Ovary (tissue), 9 donors: ENCODE data around the gene MFF. TPM values are rescaled to one million over a fixed set of nuclear protein-coding genes. Genes with fewer than 3 reads are reported as not detected.
"Not testable (repeated sequence)": the region's sequence is repeated elsewhere in the genome, so short reads cannot be mapped to it uniquely, and the experiment has no call there.

Experiments
- DNase-seq, 5 donors: peaks; one replicate each; pipeline ENCODE4 v3.0.0-alpha.2; 2019 to 2020
- H3K27ac ChIP-seq, 2 donors: fragments of 200-600 bp; one replicate each; pipeline versions ENCODE4 v1.5.1 to v1.8.0; 2019 to 2022
- H3K27me3 ChIP-seq: fragments of 200-600 bp; one replicate; pipeline ENCODE4 v1.8.0; 2022
- H3K36me3 ChIP-seq: fragments of 200-600 bp; sonication (generic); one replicate; pipeline ENCODE4 v1.5.1; 2019
- H3K4me1 ChIP-seq: one replicate; pipeline ENCODE4 v1.8.1; 2013; ENCODE audit warnings: mild to moderate bottlenecking, moderate library complexity; ENCODE audit not compliant: insufficient read depth
- H3K4me3 ChIP-seq: fragments of 200-600 bp; sonication (generic); one replicate; pipeline ENCODE4 v1.5.1; 2017
- H3K9me3 ChIP-seq, 2 donors: fragments of 200-600 bp in 1 of 2; sonication (generic) in 1 of 2; one replicate each; pipeline versions ENCODE4 v1.5.1 to v1.8.1; 2013 to 2019; ENCODE audit warnings: mild to moderate bottlenecking in 1 of 2, moderate library complexity in 1 of 2
- EP300 ChIP-seq: sonication (generic); formaldehyde crosslinking; IDR thresholded peaks from one replicate; pipeline ENCODE4 v1.6.1; 2017; ENCODE audit warnings: antibody characterized with exemption
- POLR2A ChIP-seq: fragments of 450-650 bp; IDR thresholded peaks from one replicate; pipeline ENCODE4 v1.6.1; 2017; ENCODE audit warnings: antibody characterized with exemption, mild to moderate bottlenecking, moderate library complexity
- WGBS, 3 donors: extraction: QIAGEN DNeasy Blood & Tissue Kit in 1 of 3; methylation state at CpG; one replicate each; pipeline versions ENCODE4 v1.1.5 to v1.1.7; 2013 to 2017; 5-methylcytosine and 5-hydroxymethylcytosine counted together
- intact Hi-C, 4 donors: fragments of 100-400 bp; cut with DNase I; formaldehyde crosslinking; loops; one replicate each; pipeline versions ENCODE4 v1.11.0 to v1.15.1; 2022 to 2023
- polyA plus RNA-seq, 2 donors: library from polyadenylated mRNA; stranded (reverse); fragments of 200-250 nt in 1 of 2; fragments of 350-450 nt in 1 of 2; fragmentation: Illumina TruSeq in 1 of 2; extraction: RNeasy Lipid Tissue Mini Kit (QIAGEN cat#74804) in 1 of 2; gene quantifications; one replicate each; pipeline ENCODE4 v1.2.3, GENCODE V29; 2013 to 2014
- total RNA-seq, 7 donors: library from RNA; depleted of rRNA in 2 of 7; stranded (reverse); fragments of >200 nt in 2 of 7; fragmentation: NEBNext Ultra II Directional in 3 of 7; extraction: Animal tissue kit (Norgen Biotek cat#: 25700) in 3 of 7; gene quantifications; one replicate each; pipeline versions ENCODE4 v1.1.0 to v1.2.4, GENCODE V29; 2016 to 2023
- TF ChIP-seq, protein P1 (sequence below), 3 donors: fragments of 450-650 bp in 2 of 3; fragments of 200-600 bp in 1 of 3; IDR thresholded peaks; one replicate each; pipeline versions ENCODE4 v1.5.1 to v1.8.0; 2016 to 2022; ENCODE audit warnings: antibody characterized with exemption in 3 of 3, mild to moderate bottlenecking in 1 of 3
- donor health status: DM: no; HTN: no; CAD: no; lungs with moderate emphysema.
- donor health status: DM: no; HTN: no; CAD: no.
- donor health status: Bipolar disorder and iron deficiency.
- donor health status: DM: yes; HTN: yes; CAD: no.
- donor health status: DM: no; HTN: no; CAD: no.
- donor health status: DM: yes; HTN: yes; CAD: no.

MFF gene
- total and polyA plus RNA-seq, 9 donors: 57.1 to 101 (median 71.0) TPM

DNA sequence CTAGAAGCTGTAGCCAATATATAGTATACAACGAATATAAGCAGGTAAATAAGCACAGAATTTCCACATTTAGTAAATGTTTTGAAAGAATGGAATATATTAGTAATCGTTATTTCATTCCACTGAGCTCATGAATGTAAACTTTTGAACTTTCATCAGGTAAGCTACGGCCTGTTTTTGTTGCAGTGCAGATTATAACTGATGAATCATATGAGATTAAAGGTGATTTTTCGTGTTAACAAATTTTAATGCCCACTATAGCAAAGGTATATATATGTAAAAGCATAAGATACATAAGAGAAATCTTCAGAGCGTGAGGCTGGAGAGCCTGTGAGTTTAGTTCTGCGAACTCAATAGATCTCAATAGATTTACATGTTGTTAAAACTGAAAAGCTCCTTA is 61.6 kb downstream of the MFF start:
- Histone ChIP-seq H3K4me3 (no peak overlapping the region), H3K9me3 (no peaks in the 10 kb centered on the region), H3K36me3 (no peaks in the 10 kb centered on the region), H3K27ac (no peak overlapping the region), H3K4me1 (no peaks in the 10 kb centered on the region), H3K27me3 (no peaks in the 10 kb centered on the region)
- TF ChIP-seq EP300: no peak
- TF ChIP-seq POLR2A: no peak
- TF ChIP-seq, protein P1, sequence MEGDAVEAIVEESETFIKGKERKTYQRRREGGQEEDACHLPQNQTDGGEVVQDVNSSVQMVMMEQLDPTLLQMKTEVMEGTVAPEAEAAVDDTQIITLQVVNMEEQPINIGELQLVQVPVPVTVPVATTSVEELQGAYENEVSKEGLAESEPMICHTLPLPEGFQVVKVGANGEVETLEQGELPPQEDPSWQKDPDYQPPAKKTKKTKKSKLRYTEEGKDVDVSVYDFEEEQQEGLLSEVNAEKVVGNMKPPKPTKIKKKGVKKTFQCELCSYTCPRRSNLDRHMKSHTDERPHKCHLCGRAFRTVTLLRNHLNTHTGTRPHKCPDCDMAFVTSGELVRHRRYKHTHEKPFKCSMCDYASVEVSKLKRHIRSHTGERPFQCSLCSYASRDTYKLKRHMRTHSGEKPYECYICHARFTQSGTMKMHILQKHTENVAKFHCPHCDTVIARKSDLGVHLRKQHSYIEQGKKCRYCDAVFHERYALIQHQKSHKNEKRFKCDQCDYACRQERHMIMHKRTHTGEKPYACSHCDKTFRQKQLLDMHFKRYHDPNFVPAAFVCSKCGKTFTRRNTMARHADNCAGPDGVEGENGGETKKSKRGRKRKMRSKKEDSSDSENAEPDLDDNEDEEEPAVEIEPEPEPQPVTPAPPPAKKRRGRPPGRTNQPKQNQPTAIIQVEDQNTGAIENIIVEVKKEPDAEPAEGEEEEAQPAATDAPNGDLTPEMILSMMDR (IDR thresholded peaks at IDR 0.05): no peak
- 62 to 75% (median 74%) methylated on average over 6 of the region's 6 CpGs for WGBS, 3 donors
- no peak for DNase-seq
- intact Hi-C loops: no loop called here

DNA sequence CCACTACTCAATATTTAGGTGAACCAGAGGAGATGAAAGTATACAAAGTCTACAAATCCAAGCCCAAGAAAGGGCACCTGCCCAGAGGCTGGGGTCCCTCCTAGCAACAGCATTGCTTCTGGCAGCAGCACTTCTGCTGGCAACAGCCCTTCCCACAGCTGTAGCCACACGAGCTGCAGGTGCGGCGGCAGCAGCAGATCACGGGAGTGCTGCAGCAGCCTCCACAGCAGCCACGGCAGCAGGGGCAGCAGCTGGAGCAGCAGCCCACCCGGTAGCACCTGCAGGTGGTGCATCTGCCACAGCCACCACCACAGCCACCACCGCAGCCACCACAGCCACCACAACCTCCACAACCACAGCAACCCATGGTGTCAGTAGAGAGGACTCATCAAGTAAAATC is 62.5 kb downstream of the MFF start, which contains the start of gene SCYGR1:
Gene SCYGR1, minus strand, starts transcription at position 367 of the 400 bp plus-strand sequence. Its CDS starts 0 bp downstream, at position 367.
- H3K9me3 ChIP-seq, H3K4me1 ChIP-seq, DNase-seq, H3K27me3 ChIP-seq, intact Hi-C loops, H3K27ac ChIP-seq, H3K36me3 ChIP-seq, H3K4me3 ChIP-seq: not testable (repeated sequence)
- 66 to 89% (median 81%) methylated on average over 7 of the region's 7 CpGs for WGBS, 3 donors

DNA sequence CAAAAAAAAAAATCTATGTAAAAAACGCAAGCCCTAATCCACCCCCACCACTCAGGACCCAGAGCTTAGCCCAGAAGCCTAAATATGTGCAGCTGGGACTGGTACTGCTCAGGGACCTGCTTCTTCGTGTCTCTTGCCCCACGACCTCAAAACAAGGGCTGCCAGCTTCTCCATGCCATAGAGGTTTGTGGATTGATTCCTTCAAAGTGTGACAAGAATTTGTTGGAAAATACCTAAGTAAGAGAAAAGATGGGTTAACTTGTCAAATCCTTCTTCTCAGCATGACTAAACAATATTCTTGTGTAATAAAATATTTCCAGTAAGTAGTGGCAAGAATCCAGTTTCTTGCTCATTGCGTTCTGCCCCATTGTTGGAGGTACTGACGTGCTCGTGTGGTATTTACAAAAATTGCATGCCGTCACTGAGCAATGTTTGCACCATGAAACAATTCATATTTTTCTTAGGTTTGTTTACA is 63.5 kb downstream of the MFF start:
- 73 to 89% (median 83%) methylated on average over 7 of the region's 7 CpGs for WGBS, 3 donors
- H3K9me3 ChIP-seq: no peaks in the 10 kb centered on the region

DNA sequence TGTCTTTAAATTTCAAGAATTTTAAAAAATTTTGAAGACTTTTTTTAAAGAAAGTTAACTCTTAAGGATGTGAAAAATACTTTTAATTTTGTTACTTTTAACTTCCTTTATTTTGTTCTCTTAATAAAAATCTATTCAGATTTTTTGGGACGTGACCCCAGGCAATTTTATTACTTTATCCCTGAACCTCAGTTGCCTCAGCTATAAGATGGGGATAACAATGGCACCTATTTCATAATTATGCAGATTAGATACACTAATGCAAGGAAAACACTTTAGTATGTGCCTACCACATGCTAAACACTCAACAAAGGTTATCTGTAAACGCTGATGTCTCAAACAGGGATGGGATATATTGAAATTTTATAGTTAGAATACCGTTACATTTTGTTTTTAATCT is 64.2 kb downstream of the MFF start:
- intact Hi-C loops: no loop called here
- Histone ChIP-seq H3K36me3 (no peaks in the 10 kb centered on the region), H3K4me3 (no peak overlapping the region), H3K4me1 (peaks cover 4% of the 10 kb centered on the region), H3K27ac (no peak overlapping the region), H3K27me3 (no peaks in the 10 kb centered on the region), H3K9me3 (no peaks in the 10 kb centered on the region)
- WGBS, 3 donors: 64 to 71% (median 70%) methylated on average over 3 of the region's 3 CpGs
- TF ChIP-seq, protein P1 (IDR thresholded peaks at IDR 0.05): no peak
- no peak for TF ChIP-seq EP300
- no peak for DNase-seq

More for the DNA sequence above, 63.5 kb downstream of the MFF start:
- TF ChIP-seq POLR2A (no peak), EP300 (no peak)
- TF ChIP-seq, protein P1 (IDR thresholded peaks at IDR 0.05): no peak
- Histone ChIP-seq H3K27ac (no peak overlapping the region), H3K27me3 (no peaks in the 10 kb centered on the region), H3K4me1 (peaks cover 3% of the 10 kb centered on the region), H3K4me3 (no peak overlapping the region), H3K36me3 (no peaks in the 10 kb centered on the region)
- intact Hi-C loops: no loop called here
- DNase-seq: no peak

DNA sequence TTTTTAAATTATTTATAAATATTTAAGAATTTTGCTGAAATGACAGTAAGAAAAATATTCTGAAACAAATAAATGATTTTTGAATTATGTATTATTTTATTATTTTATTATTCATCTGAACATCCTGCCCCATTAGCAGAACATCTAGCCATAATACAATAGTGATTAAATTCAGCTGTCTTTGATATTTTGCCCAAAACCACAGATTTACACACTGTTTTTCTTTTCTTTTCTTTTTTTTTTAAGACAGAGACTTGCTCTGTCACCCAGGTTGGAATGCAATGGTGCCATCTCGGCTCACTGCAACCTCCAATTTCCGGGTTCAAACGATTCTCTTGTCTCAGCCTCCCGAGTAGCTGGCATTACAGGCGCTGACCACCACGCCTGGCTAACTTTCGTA is 64.6 kb downstream of the MFF start:
- no peaks in the 10 kb centered on the region for H3K27me3 ChIP-seq
- peaks cover 4% of the 10 kb centered on the region for H3K4me1 ChIP-seq
- TF ChIP-seq EP300: no peak
- TF ChIP-seq POLR2A: no peak
- TF ChIP-seq, protein P1 (IDR thresholded peaks at IDR 0.05): no peak
- H3K9me3 ChIP-seq: no peaks in the 10 kb centered on the region
- no peaks in the 10 kb centered on the region for H3K36me3 ChIP-seq
- 89 to 93% (median 90%) methylated on average over 7 of the region's 7 CpGs for WGBS, 3 donors
- DNase-seq: no peak
- intact Hi-C loops: no loop called here
- H3K27ac ChIP-seq: no peak overlapping the region
- H3K4me3 ChIP-seq: no peak overlapping the region
